Mucosa of rectum (tissue), 2 donors: ENCODE measurements around the gene MEGF11.
"Not testable (repeated sequence)": the region's sequence is repeated elsewhere in the genome, so short reads cannot be mapped to it uniquely, and the experiment has no call there.

Source experiments
- H3K27ac ChIP-seq, 2 donors: one replicate each; pipeline ENCODE4 v1.7.0; 2013; ENCODE audit warnings: inconsistent platforms in 2 of 2, low read depth in 2 of 2, low read length in 2 of 2
- H3K27me3 ChIP-seq, 2 donors: one replicate each; pipeline ENCODE4 v1.7.0; 2013; ENCODE audit warnings: low read length in 2 of 2; ENCODE audit not compliant: control insufficient read depth in 2 of 2, insufficient read depth in 2 of 2
- H3K36me3 ChIP-seq, 2 donors: one replicate each; pipeline ENCODE4 v1.7.0; 2013; ENCODE audit warnings: low read length in 2 of 2; ENCODE audit not compliant: control insufficient read depth in 2 of 2, insufficient read depth in 2 of 2
- H3K4me1 ChIP-seq, 2 donors: one replicate each; pipeline ENCODE4 v1.7.0; 2013; ENCODE audit warnings: low read length in 2 of 2, mild to moderate bottlenecking in 1 of 2; ENCODE audit not compliant: control insufficient read depth in 2 of 2, insufficient read depth in 2 of 2
- H3K4me3 ChIP-seq, 2 donors: one replicate each; pipeline ENCODE4 v1.7.0; 2013; ENCODE audit warnings: low read length in 2 of 2
- H3K9ac ChIP-seq, 2 donors: one replicate each; pipeline ENCODE4 v1.7.0; 2013; ENCODE audit warnings: low read length in 2 of 2, low read depth in 1 of 2, mild to moderate bottlenecking in 1 of 2
- H3K9me3 ChIP-seq, 2 donors: one replicate each; pipeline ENCODE4 v1.7.0; 2013; ENCODE audit warnings: low read length in 2 of 2; ENCODE audit not compliant: control insufficient read depth in 2 of 2
- donor health status: healthy.
- donor health status: Normal muscosa, but diverticular disease.

The MEGF11 gene

DNA sequence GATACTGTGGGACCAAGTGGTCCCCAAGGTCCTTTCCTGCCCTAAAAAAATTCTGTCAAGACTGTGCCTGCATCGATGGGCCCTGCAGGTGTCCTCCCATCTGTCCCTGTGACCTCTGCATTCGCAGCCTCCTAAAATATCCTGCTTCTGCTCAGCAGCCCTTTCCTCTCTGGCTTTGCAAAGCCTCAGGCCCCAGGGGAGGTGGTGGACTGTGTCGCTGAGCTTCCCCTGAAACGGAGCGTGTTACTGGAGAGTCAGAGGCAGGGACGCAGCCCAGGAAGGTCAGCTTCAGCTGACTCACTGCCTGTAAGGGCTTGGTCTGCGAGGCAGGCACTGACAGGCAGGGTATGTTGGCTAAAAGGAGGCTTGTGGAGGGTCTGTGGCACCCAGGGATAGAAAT lies 274.2 kb downstream of the MEGF11 start:
- peaks cover 14 to 16% of the 10 kb centered on the region in 2 donors for H3K27me3 ChIP-seq
- no peak overlapping the region for H3K27ac ChIP-seq
- H3K4me3 ChIP-seq: no peak overlapping the region
- H3K36me3 ChIP-seq: no peaks in the 10 kb centered on the region
- H3K9me3 ChIP-seq: no peaks in the 10 kb centered on the region
- peaks cover 0 to 4% of the 10 kb centered on the region in 2 donors for H3K4me1 ChIP-seq
- H3K9ac ChIP-seq: no peak overlapping the region

DNA sequence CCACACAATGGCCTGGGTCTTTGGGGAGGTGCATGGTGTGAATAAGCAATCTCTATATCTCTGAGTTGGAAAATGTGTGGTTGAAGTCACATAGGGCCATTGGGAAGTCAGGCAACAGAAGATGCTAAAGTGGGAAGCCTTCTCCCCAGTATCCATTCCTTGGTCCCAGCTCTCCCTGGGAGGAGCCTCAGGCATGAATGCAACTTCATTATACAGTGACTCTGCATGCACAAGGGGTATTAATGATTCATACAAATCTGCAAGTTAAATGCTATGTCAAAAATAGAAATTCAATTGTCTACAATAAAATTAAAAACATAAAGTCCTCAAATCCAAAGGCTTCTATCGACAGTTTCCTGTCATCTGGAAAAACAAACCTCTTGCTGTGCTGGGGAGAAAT lies 275.4 kb downstream of the MEGF11 start:
- H3K27me3 ChIP-seq: peaks cover 9 to 11% of the 10 kb centered on the region in 2 donors
- no peaks in the 10 kb centered on the region for H3K9me3 ChIP-seq
- no peaks in the 10 kb centered on the region for H3K36me3 ChIP-seq
- H3K9ac ChIP-seq: no peak overlapping the region
- H3K4me1 ChIP-seq: peaks cover 0 to 4% of the 10 kb centered on the region in 2 donors
- no peak overlapping the region for H3K27ac ChIP-seq
- H3K4me3 ChIP-seq: no peak overlapping the region

- H3K4me3 ChIP-seq, H3K36me3 ChIP-seq, H3K9me3 ChIP-seq, H3K27ac ChIP-seq, H3K4me1 ChIP-seq, H3K27me3 ChIP-seq, H3K9ac ChIP-seq: not testable (repeated sequence)
Observed at GRCh38 chr15:65976196-65976595, 277.4 kb downstream of the MEGF11 start.

- Histone ChIP-seq H3K27ac (no peak overlapping the region), H3K4me1 (no peaks in the 10 kb centered on the region), H3K9me3 (no peaks in the 10 kb centered on the region), H3K36me3 (no peaks in the 10 kb centered on the region), H3K4me3 (no peak overlapping the region), H3K27me3 (peaks cover under 1 to 4% of the 10 kb centered on the region in 2 donors), H3K9ac (no peak overlapping the region)
Observed at GRCh38 chr15:65971741-65971995, 281.9 kb downstream of the MEGF11 start.

- Histone ChIP-seq H3K9ac (no peak overlapping the region), H3K9me3 (no peaks in the 10 kb centered on the region), H3K27ac (no peak overlapping the region), H3K4me3 (no peak overlapping the region), H3K27me3 (peaks cover 4% of the 10 kb centered on the region in 2 donors), H3K4me1 (no peaks in the 10 kb centered on the region), H3K36me3 (no peaks in the 10 kb centered on the region)
Observed at GRCh38 chr15:65970937-65971740, 282.4 kb downstream of the MEGF11 start.

DNA sequence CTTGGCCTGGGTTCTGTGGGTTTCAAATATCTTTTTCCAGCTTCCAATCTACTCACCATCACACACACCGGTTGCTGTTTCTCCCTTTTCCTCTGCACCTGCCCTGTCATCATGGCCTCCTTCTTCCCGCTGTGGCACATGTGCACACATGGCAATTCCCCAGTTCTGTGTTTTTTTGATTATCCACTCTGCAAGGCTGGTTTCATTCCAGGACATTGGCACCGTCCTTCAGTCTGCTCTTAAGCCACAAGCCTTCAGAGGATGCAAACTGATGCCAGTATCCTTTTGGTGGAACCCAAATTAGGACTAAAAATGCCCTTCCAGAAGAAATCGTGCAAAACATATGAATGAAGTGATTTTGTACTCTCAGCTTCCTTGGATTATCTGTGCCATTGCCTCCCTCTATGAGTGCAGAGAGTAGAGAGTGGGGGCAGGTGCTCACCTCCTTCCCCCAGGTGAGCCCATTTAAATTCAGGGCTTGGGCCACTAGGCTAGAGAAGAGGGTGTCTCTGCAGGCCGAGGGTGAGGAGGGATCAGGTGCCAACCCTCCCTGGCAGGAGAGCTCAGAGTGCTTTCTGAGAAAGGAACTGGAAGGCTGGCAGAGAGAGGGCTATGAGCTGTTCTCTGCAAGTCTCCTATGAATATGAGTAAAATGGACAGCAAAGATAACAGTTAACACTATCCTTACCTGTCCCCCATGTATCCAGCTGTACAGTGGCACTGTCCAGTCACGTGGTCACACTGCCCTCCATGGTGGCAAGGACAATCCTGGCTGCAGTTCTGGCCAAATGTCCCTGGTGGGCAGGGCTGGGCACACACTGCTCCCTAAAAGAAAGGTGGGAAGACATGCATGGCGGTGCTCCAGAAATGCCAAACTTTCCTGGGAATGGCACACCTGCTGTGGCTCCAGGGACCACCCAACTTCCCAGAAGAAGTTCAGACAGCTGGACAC lies 283.4 kb downstream of the MEGF11 start:
- Histone ChIP-seq H3K4me1 (no peaks in the 10 kb centered on the region), H3K36me3 (no peaks in the 10 kb centered on the region), H3K9ac (no peak overlapping the region), H3K4me3 (no peak overlapping the region), H3K9me3 (no peaks in the 10 kb centered on the region), H3K27me3 (peaks cover 4% of the 10 kb centered on the region in 2 donors), H3K27ac (no peak overlapping the region)

GRCh38 chr15:65968511-65968910 lies 285.0 kb downstream of the MEGF11 start:
- Histone ChIP-seq H3K9me3 (no peaks in the 10 kb centered on the region), H3K27ac (no peak overlapping the region), H3K4me1 (no peaks in the 10 kb centered on the region), H3K36me3 (no peaks in the 10 kb centered on the region), H3K27me3 (peaks cover 4% of the 10 kb centered on the region in 2 donors), H3K9ac (no peak overlapping the region), H3K4me3 (no peak overlapping the region)

- H3K9me3 ChIP-seq: no peaks in the 10 kb centered on the region
- peaks cover 4 to 6% of the 10 kb centered on the region in 2 donors for H3K27me3 ChIP-seq
- no peak overlapping the region for H3K9ac ChIP-seq
- H3K4me3 ChIP-seq: no peak overlapping the region
- H3K27ac ChIP-seq: no peak overlapping the region
- no peaks in the 10 kb centered on the region for H3K4me1 ChIP-seq
- H3K36me3 ChIP-seq: no peaks in the 10 kb centered on the region
Observed at GRCh38 chr15:65964792-65965433, 288.6 kb downstream of the MEGF11 start.

- H3K27me3 ChIP-seq: peaks cover 4 to 6% of the 10 kb centered on the region in 2 donors
- no peaks in the 10 kb centered on the region for H3K4me1 ChIP-seq
- H3K36me3 ChIP-seq: no peaks in the 10 kb centered on the region
- no peak overlapping the region for H3K27ac ChIP-seq
- H3K9me3 ChIP-seq: no peaks in the 10 kb centered on the region
- no peak overlapping the region for H3K9ac ChIP-seq
- no peak overlapping the region for H3K4me3 ChIP-seq
Observed at GRCh38 chr15:65963911-65964482, 289.6 kb downstream of the MEGF11 start.

GRCh38 chr15:65963358-65963757 lies 290.2 kb downstream of the MEGF11 start:
- peaks cover 4 to 6% of the 10 kb centered on the region in 2 donors for H3K27me3 ChIP-seq
- no peaks in the 10 kb centered on the region for H3K36me3 ChIP-seq
- no peak overlapping the region for H3K4me3 ChIP-seq
- H3K9me3 ChIP-seq: no peaks in the 10 kb centered on the region
- no peaks in the 10 kb centered on the region for H3K4me1 ChIP-seq
- no peak overlapping the region for H3K9ac ChIP-seq
- H3K27ac ChIP-seq: no peak overlapping the region
